Liver (tissue), 3 donors: ENCODE measurements around the gene APOL2.

Experiments
- GABPA ChIP-seq, 2 donors: IDR thresholded peaks in 1 of 2; conservative IDR thresholded peaks in 1 of 2; 2 replicates each; pipeline ENCODE4 v1.6.1; 2016; ENCODE audit warnings: antibody characterized with exemption in 2 of 2, mild to moderate bottlenecking in 1 of 2, moderate library complexity in 1 of 2
- JUND ChIP-seq, 2 donors: IDR thresholded peaks; 2 replicates each; pipeline ENCODE4 v1.6.1; 2016; ENCODE audit warnings: antibody characterized with exemption in 2 of 2
- RAD21 ChIP-seq, 2 donors: IDR thresholded peaks; 2 replicates each; pipeline ENCODE4 v1.6.1; 2016; ENCODE audit warnings: antibody characterized with exemption in 2 of 2, mild to moderate bottlenecking in 2 of 2
- SP1 ChIP-seq: IDR thresholded peaks from 2 replicates; pipeline ENCODE4 v1.6.1; 2018; ENCODE audit warnings: antibody characterized with exemption, mild to moderate bottlenecking
- TAF1 ChIP-seq: conservative IDR thresholded peaks from 2 replicates; pipeline ENCODE4 v1.6.1; 2016; ENCODE audit warnings: antibody characterized with exemption, mild to moderate bottlenecking
- YY1 ChIP-seq: IDR thresholded peaks from 2 replicates; pipeline ENCODE4 v1.6.1; 2016; ENCODE audit warnings: antibody characterized with exemption, mild to moderate bottlenecking
- TF ChIP-seq, protein P1 (sequence below): IDR thresholded peaks from 2 replicates; pipeline ENCODE4 v1.6.1; 2016; ENCODE audit warnings: antibody characterized with exemption
- TF ChIP-seq, protein P2 (sequence below): fragments of 150-350 bp; IDR thresholded peaks from 2 replicates; pipeline ENCODE4 v1.5.1; 2017; ENCODE audit warnings: improper control_type of control experiment, low read depth, low read length; ENCODE audit not compliant: missing input control
- TF ChIP-seq, protein P3 (sequence below): IDR thresholded peaks from 2 replicates; pipeline ENCODE4 v1.6.1; 2016; ENCODE audit warnings: antibody characterized with exemption
- TF ChIP-seq, protein P4 (sequence below): IDR thresholded peaks from 2 replicates; pipeline ENCODE4 v1.6.1; 2016; ENCODE audit warnings: antibody characterized with exemption, mild to moderate bottlenecking
- donor health status: healthy.
- donor health status: healthy.

DNA sequence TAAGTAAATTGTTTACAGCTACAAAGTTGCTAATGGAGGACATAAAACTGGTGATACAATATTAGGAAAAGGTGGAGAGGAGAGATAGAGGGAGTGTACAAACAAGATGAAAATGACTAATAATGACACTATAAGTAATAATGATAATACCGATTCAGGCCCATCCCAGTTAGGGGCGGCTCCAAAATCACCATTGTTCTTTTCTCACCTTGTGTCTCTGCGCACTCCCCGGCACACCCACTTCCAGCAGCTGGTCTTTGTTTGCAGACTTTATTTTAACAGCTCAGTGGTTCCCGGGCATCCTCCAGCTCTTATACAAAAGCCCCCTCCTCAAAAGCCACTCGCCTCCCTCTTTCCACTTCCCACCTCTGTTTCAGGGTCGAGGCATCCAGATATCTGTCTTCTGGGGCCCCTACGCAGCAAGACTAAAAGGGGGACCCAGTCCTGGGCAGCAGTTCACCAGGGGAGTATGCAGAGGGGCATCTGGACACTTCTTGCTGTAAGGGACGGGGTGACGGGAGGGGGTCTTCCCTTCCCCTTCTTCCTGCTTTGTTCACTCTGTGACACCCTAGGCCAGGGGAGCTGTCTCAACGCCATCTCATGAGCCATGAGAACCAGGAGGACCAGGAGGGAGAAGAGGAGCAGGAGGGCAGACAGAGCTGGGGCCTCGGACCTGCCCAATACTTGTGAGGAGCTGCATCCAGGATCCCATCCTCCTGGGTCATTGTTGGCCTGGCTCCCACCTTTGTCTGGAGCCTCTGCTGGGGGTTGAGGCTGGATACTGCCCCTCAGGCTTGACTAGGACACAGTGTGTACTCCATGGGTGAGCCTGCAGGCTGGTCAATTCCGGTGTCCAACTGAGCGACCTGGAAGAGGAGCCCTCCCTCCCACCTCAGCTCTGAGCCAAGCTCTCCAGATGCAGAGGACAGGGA, 2.7 kb downstream of the APOL2 start:
- TF ChIP-seq, protein P1, sequence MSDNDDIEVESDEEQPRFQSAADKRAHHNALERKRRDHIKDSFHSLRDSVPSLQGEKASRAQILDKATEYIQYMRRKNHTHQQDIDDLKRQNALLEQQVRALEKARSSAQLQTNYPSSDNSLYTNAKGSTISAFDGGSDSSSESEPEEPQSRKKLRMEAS = no peak
- no peak for TF ChIP-seq RAD21 (IDR thresholded peaks at IDR 0.05)
- TF ChIP-seq, protein P2, sequence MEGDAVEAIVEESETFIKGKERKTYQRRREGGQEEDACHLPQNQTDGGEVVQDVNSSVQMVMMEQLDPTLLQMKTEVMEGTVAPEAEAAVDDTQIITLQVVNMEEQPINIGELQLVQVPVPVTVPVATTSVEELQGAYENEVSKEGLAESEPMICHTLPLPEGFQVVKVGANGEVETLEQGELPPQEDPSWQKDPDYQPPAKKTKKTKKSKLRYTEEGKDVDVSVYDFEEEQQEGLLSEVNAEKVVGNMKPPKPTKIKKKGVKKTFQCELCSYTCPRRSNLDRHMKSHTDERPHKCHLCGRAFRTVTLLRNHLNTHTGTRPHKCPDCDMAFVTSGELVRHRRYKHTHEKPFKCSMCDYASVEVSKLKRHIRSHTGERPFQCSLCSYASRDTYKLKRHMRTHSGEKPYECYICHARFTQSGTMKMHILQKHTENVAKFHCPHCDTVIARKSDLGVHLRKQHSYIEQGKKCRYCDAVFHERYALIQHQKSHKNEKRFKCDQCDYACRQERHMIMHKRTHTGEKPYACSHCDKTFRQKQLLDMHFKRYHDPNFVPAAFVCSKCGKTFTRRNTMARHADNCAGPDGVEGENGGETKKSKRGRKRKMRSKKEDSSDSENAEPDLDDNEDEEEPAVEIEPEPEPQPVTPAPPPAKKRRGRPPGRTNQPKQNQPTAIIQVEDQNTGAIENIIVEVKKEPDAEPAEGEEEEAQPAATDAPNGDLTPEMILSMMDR = no peak
- TF ChIP-seq YY1 = no peak
- TF ChIP-seq, protein P3, sequence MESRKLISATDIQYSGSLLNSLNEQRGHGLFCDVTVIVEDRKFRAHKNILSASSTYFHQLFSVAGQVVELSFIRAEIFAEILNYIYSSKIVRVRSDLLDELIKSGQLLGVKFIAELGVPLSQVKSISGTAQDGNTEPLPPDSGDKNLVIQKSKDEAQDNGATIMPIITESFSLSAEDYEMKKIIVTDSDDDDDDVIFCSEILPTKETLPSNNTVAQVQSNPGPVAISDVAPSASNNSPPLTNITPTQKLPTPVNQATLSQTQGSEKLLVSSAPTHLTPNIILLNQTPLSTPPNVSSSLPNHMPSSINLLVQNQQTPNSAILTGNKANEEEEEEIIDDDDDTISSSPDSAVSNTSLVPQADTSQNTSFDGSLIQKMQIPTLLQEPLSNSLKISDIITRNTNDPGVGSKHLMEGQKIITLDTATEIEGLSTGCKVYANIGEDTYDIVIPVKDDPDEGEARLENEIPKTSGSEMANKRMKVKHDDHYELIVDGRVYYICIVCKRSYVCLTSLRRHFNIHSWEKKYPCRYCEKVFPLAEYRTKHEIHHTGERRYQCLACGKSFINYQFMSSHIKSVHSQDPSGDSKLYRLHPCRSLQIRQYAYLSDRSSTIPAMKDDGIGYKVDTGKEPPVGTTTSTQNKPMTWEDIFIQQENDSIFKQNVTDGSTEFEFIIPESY = no peak
- TF ChIP-seq GABPA (IDR thresholded peaks at IDR 0.05 in 1 of 2, conservative IDR thresholded peaks at IDR 0.05 in 1 of 2) = no peak
- TF ChIP-seq JUND (IDR thresholded peaks at IDR 0.05) = no peak
- TF ChIP-seq TAF1 = no peak
- TF ChIP-seq, protein P4, sequence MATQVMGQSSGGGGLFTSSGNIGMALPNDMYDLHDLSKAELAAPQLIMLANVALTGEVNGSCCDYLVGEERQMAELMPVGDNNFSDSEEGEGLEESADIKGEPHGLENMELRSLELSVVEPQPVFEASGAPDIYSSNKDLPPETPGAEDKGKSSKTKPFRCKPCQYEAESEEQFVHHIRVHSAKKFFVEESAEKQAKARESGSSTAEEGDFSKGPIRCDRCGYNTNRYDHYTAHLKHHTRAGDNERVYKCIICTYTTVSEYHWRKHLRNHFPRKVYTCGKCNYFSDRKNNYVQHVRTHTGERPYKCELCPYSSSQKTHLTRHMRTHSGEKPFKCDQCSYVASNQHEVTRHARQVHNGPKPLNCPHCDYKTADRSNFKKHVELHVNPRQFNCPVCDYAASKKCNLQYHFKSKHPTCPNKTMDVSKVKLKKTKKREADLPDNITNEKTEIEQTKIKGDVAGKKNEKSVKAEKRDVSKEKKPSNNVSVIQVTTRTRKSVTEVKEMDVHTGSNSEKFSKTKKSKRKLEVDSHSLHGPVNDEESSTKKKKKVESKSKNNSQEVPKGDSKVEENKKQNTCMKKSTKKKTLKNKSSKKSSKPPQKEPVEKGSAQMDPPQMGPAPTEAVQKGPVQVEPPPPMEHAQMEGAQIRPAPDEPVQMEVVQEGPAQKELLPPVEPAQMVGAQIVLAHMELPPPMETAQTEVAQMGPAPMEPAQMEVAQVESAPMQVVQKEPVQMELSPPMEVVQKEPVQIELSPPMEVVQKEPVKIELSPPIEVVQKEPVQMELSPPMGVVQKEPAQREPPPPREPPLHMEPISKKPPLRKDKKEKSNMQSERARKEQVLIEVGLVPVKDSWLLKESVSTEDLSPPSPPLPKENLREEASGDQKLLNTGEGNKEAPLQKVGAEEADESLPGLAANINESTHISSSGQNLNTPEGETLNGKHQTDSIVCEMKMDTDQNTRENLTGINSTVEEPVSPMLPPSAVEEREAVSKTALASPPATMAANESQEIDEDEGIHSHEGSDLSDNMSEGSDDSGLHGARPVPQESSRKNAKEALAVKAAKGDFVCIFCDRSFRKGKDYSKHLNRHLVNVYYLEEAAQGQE = no peak
- TF ChIP-seq SP1 = no peak
